Stimulated activated naive CD8-positive, alpha-beta T cell treated with anti-CD3 and anti-CD28 coated beads, Interleukin-15, Interleukin-2, amounts not matched to agents 100 U/mL and 50 U/mL, for 24 hours (primary cell): Measurements from ENCODE around the gene FCER1G.
A peak's percentile ranks its signal among the peaks of the same experiment; 100 is the strongest.
"Not testable (repeated sequence)": the region's sequence is repeated elsewhere in the genome, so short reads cannot be mapped to it uniquely, and the experiment has no call there.

Experiments
- ATAC-seq: fragments of 150-1000 bp; cut with Tn5 transposase; one replicate; pipeline ENCODE4 v1.10.0; 2021
- DNase-seq: peaks from one replicate; pipeline ENCODE4 v3.0.0; 2021

FCER1G gene

DNA sequence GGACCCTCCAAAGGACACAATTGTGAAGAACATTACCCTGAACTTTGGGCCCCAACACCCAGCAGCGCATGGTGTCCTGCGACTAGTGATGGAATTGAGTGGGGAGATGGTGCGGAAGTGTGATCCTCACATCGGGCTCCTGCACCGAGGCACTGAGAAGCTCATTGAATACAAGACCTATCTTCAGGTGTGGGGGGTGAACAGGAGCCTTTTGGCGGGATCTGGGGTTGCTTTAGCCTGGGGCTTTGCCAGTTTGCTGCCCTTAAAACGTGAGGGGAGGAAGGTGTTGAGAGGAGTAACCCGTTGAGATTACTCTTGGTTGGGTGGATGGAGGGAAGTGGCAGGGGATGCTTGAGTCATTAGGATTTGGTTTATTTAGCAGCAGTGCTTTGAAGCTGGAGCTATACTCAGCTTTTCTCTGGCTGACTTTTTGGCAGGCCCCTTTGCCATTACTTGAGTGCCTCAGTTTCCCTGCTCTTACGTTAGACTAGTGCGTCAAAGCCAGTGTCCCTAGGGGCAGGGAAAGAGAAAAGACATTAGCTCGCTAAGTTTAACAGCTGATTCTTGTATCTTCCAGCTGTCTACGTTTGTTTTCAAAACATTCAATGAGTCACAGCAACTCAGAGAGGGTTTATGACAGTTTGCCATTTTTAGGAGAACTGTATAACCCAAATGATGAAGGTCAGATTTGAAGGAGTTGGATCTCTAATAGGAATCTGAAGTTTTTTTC is 8.5 kb upstream of the FCER1G start:
- ATAC-seq, result no peak
- no peak for DNase-seq

DNA sequence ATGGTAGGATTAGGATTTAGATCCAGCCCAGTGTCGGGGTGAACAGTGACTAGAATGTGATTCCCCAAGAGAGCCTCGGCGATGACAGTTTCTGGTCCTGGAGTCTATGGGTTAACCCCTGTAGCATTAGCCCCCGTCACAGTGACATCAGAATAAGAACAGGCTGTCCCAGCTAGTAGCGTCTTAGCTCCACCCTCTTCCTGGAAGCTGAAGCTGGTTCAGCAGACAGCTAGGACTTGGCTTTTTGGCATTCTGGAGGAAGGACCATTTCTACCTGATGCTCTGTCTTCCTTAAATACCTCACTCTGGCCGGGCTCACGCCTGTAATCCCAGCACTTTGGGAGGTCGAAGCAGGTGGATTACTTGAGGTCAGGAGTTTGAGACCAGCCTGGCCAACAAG is 7.9 kb upstream of the FCER1G start:
- no peak for ATAC-seq
- DNase-seq, result no peak

DNA sequence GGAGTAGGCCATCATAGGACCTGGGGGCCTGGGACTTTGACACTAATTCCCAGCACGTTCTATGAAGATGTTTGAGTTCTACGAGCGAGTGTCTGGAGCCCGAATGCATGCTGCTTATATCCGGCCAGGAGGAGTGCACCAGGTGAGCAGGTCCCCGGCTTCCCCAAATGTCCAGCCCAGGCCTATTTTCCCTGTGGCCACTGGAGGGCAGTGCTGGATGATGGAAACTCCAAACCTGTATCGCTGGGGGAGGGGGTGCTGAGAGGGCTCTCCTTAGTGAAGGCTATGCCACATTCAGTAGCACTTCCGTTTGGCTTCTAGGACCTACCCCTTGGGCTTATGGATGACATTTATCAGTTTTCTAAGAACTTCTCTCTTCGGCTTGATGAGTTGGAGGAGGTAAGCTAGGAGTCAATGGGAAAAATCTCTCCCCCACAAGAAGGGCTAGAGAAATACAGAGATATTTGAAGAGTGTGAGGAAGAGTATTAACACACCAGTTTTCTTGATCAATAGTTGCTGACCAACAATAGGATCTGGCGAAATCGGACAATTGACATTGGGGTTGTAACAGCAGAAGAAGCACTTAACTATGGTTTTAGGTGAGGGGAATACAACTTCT is 5.2 kb upstream of the FCER1G start:
- DNase-seq (peak; percentile 81), ATAC-seq (peak; percentile 90)

DNA sequence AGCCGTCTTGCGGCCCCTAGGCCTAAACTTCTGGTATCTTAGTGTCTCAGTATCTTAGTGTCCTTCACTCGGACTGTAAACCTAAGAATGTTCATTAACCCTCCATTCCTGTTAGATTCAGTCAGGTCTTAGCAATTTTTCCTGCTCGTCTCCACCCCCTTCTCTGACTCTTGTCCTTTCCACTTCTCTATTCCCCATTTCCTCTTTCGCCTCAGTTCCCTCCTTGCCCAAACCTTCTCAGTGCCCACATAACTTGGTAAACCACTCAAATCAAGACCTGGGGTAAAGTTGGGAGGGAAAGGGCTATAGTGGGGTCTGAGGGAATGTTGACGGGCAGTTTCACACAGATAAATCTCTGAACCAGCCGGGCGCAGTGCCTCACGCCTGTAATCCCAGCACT is 726 bp upstream of the FCER1G start:
- no peak for ATAC-seq
- no peak for DNase-seq

DNA sequence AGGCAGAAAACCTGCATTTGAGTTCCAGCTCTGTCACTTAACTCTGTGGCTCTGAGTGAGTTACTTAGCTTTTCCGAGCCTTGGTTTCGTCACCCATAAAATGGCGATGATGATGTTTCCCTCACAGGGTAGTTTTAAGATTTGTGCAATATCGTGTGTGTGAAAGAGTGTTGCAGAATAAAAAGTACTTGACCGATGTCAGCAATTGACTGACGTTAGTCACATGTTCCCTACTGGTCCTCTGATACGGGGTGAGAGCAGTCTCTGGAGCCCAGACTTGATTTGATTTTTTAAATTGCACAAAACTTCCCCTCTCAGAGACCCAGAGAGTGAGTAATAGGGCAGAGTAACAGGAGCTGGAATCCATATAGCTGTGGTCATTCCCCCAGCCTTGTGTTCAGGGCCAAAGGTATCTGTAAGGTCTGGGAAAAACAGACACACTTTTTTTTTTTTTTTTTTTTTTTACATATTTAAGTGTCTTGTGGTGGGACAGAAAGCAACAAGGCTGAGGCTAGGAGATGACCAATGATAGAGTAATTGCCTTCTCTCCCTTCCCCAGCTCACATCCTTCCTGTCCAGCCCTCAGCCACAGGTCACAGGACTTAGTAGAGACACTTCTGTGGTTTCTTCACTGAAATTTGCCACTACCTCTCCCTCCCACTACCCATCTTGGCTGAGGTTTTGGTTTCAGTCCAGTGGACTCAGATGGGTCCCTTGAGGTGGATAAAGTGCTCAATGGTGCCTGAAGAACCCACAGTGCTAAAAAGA is 2.0 kb downstream of the FCER1G start:
- ATAC-seq, result peak; percentile 77
- DNase-seq, result no peak

DNA sequence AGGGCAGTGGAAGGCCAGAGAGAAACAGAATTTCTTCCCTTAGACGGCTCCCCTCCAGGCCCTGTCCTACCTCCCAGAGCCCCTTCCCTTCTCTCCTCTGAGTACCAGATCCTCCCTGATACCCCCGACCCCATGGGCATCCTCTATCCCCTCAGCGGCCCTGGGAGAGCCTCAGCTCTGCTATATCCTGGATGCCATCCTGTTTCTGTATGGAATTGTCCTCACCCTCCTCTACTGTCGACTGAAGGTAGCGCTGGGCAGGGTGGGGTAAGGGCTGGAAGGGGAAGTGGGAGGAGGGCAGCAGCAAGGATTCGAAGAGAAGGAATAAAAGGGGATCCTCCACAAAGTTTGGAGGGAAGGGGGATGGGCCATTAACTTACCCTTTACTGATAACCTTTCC is 2.7 kb downstream of the FCER1G start:
- no peak for ATAC-seq
- DNase-seq, result no peak

DNA sequence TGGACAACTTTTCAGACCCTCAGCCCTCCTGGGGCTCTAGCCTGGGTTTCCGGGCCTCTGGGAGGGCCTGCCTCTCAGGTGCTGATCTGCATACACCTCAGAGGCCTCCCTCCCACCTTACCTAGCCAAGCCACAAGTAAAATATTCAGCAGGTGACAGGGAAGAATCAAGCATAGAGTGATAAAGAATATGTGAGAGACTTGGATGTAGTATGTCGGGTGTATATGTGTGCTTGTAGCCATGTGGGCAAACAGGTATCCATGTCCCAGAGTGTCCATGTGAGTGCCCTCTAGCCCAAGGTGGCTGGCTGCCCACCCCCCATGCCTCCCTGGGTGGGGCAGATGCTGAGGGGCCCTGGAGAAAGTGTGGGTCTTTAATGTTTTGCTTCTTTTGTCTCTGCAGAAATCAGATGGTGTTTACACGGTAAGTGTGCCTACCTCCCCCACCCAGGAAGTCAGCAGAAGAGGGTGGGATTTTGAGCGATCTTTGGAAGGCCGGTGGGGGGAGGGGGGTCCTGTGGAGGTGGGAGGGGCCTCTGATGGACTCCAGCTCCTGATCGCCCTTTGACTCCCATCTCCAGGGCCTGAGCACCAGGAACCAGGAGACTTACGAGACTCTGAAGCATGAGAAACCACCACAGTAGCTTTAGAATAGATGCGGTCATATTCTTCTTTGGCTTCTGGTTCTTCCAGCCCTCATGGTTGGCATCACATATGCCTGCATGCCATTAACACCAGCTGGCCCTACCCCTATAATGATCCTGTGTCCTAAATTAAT is 3.4 kb downstream of the FCER1G start:
- ATAC-seq, result no peak
- DNase-seq, result no peak

DNA sequence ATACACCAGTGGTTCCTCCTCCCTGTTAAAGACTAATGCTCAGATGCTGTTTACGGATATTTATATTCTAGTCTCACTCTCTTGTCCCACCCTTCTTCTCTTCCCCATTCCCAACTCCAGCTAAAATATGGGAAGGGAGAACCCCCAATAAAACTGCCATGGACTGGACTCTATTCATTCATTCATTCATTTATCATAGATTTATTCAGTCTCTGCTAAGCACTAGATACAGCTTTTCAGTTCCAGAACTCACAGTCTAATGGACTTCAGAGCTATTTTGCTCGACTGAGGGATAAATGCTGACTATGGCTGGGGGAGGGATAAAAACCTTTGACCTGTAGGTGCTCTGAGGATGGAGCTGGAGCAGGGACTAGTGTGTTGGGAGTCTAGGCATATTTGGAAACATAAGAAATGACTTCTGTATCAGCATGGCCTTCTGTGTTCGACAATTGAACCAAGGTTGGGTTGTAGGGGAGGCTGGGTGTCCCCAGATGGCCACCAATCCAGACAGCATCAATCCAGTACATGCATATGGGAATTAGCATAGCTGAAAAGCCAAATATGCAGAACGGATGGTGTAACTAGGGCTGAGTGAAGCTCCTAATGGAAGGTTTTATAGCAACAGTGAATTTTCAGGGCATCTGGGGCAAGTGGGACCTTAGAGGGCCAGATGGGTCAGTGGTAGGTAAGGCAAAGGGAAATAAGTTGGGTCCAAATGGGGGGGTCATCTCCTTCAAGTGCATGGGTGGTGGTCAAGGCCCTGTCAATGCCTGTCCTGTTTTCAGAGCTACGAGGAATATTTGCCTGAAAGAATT is 4.2 kb downstream of the FCER1G start:
- DNase-seq (no peak), ATAC-seq (no peak)

DNA sequence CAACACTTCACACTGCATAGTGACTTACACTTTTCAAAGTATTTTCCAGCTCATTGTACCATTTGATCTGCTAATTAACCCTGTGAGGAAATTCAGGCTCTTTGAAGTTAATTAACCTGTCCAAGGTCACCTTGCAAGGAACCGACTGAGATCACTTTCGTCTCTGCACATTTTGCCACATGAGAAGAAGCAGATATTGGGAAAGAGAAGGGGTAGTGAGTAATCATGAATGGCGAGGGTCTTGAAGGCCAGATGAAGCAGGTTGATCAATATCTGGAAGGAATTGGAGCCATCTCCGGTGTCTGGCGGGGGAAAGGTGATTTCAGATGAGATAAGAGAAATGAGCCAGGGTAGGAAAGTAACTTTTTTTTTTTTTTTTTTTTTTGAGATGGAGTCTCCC is 4.9 kb downstream of the FCER1G start:
- ATAC-seq, result no peak
- DNase-seq, result no peak

DNA sequence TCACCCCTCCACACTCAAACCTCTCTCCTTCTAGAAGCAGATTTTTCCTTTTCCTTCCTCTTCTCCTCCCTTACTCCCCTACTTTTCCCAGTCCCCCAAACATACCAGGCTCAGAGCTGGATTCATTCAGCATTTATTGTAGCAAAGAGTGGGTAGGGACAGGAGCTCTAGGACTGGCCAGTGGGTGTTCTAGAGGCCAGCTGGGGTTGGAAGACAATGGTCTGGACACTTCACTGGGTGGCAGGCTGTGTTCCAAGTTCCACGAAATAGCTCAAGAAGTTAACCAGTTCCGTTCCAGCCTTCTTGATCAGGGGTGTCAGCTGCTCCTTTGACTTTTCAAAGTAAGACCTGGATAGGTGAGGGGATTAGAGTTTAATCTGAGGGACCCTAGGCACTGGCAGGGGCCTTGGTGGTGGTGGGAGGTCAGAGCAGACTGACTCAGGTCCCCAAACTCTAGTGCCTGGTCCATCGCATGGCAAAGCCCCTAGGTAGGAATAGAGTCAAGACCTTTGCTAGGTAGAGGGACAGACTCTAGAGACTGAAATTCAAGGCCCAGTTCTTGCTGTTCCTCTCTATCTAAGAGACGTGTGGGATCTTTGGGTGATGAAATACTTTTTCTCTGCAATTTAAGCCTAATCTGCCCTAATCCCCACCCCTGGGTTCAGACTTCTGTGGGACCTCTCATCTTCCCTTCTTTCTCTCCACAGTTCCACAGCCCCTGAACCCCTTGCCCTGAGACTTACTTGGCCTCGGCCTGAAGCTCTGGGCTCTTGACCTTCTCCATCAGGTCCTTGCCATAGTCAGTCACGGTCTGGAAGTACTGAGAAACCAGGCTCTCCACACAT is 7.3 kb downstream of the FCER1G start:
- ATAC-seq (no peak), DNase-seq (no peak)

DNA sequence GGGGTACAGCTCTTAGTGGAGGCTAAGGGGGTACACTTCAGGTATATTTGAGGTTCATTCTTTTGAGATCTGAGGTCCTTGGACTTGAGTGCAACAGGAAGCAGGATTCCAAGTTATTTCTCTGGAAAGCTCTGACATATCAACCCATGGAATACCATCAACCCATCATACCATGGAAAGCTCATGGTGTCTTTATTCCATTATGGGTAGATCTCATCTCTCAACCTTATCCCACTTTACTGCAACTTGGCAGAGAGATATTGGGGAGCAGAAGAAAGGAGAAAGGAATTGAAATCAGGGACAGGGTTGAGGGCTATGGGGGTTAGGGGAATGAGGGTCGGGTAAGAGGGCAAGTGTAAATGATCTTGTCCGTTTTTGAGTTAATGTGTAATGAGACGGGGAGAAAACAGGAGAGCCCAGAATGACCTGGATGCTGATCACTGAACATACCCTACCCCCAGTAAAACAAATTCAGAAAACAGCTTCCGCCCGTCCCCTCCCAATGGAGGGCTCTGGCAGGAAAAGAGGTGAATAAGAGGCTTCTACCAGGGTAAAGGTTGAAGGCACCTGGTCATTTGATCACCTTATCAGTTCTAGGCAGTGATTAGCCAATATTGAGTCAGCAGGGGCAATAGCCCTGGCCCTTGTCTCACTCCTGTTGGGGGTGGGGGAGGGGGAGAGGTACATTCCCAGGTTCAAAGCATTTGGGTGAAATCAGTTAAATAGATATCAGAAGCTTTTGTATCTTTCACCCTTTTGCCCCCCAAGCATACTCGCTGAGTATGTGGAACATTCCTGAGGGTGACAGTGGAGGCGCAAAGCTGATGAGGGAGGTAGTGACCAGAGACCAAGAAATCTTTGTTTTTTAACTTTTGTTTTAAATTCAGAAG is 9.0 kb downstream of the FCER1G start:
- ATAC-seq (no peak), DNase-seq (no peak)

DNA sequence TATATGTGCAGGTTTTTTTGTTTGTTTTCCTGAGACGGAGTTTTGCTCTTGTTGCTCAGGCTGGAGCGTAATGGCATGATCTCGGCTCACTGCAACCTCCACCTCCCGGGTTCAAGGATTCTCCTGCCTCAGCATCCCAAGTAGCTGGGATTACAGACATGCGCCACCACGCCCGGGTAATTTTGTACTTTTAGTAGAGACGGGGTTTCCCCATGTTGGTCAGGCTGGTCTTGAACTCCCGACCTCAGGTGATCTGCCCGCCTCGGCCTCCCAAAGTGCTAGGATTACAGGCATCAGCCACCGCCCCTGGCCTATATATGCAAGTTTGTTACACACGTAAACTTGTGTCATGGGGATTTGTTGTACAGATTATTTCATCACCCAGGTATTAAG is 9.6 kb downstream of the FCER1G start:
- DNase-seq, ATAC-seq: not testable (repeated sequence)

DNA sequence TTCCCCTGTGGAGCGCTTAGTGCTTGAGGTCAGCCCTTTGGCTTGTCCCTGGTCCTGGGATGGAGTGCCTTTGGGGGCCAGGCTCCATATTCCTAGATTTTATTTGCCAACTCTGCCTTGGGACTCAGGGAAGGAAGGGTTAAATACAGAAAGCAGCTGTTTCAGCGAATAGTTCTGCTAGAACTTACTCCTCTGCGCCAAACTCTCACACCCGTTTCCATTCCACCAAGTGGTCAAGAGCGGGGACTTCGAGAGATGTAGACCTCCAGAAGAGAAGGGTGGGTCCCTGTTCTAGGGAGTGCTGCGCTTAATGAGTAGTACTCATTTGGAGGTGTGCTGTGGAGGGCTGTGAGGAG is 10.1 kb downstream of the FCER1G start:
- ATAC-seq (peak; percentile 0), DNase-seq (no peak)

DNA sequence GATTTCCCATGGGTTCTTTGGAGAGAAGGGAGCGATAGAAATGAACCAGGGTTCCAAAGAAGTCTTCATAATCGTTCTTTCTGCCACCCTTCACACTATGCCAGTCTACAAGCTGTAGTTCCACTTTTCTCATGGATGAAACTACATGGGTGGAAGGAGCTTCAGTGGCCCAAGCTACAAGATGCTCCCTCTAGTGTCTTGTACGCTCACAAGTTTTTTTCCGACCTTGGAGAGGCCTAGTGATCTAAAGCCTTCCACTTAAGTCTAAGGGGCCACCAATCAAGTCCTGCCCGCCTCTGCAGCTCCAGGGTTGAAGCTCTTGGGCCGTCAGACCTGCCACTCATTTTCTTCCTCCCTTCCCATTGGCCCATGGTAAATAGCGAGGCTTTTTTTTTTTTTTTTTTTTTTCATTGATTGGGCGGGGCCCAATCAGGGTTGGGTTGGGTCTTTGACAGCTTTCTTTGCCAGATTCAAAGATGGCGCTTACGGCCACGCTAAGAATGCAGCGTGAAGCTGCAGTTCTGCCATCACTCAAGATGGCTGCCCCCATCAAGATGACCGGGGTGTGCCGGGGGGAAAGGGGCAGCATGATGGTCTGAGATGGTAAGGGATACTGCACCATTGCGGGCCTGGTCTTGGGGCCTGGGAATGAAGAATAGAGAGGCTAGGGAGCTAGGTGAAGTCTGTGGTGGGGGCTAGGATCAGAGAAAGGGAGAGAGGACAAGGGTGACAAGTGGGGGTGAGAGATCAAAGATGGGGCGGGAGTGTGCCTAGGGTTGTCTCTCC is 10.6 kb downstream of the FCER1G start, which contains the start of gene TOMM40L:
TOMM40L (plus strand) TSS at position 527 of the 786 bp plus-strand sequence. CDS start 430 bp downstream, outside the sequence.
- ATAC-seq (peak; percentile 93), DNase-seq (peak; percentile 85)

DNA sequence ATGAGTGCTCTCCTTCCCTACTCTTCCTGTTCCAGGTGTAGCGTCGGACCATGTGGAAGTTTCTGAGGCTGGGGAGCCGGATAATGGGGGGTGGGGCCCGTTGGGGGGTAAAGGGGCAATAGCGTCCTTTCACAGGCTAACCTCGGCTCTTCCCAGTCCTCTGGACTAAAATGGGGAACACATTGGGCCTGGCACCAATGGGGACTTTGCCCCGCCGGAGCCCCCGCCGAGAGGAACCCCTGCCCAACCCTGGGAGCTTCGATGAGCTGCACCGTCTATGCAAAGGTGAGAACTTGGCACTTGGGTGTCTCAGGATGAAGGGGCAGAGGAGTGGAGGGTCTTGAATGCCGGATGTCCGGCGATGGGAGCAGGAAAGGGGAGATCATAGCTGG is 11.2 kb downstream of the FCER1G start:
- no peak for DNase-seq
- no peak for ATAC-seq

DNA sequence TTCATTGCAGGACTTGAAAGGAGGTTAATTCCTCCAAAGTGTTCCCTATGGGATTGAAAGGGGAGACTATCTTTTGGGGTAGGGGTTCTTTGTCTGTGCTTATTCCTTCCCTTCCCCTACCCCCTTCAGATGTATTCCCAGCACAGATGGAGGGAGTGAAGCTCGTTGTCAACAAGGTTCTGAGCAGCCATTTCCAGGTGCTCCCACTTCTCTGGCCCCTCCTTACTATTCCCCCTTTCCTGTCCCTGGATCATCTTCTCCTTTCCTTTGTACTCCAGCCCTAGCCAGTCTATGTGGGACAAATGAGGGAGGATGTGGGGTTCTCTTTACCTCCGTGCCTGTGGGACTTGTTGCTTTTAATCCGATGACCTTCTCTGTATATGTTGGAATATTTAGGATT is 11.7 kb downstream of the FCER1G start:
- no peak for DNase-seq
- ATAC-seq, result no peak

DNA sequence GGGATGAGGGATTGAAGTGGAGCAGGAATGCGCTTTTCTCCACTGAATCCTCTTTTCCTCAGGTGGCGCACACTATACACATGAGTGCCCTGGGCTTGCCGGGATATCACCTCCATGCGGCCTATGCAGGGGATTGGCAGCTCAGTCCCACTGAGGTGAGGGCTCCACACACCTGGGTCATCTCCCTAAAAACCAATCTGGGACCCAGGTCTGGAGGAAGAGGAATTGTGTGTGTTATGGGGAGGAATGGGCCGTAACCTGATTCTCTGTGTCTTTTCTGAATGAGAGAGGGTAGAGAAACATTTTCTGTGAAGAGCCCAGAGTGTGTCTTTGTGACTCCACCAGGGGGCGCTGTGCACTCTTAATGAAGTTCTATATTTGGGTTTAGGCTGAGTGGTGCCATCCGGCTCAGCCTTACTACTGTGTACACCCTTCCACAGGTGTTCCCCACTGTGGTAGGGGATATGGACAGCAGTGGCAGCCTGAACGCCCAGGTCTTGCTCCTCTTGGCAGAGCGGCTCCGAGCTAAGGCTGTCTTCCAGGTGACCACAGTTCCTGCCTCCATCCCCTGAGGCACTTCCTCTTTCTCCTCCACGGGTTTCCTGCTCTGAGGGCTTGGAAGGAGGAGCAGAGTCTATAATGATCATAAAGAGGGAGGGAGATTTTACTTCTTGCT is 12.2 kb downstream of the FCER1G start:
- DNase-seq (peak; percentile 94), ATAC-seq (peak; percentile 58)

DNA sequence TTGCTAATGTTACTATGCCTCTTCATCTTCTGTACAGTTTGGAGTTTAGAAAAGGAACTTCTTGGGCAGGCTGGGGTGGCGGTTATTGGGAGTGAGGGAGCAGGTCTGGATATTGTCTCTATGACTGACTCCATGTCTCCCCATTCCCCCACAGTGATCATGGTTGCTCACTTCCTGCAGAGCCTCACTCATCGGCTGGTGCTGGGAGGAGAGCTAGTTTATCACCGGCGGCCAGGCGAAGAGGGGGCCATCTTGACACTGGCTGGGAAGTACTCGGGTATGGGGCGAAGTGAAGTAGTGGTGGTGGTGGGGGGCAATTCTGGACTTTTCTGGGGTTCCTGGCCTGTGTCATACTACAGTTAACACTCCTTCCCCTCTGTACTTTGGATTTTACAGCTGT is 12.9 kb downstream of the FCER1G start:
- no peak for ATAC-seq
- no peak for DNase-seq
